OCI-LY1 (cell line): ENCODE results near the gene PTP4A2.

ENCODE experiments used
- H2AFZ ChIP-seq: fragments of 200-600 bp; sonication (generic), shearing (Covaris generic); 2 replicates; pipeline ENCODE4 v1.6.0; 2014; ENCODE audit warnings: antibody characterized with exemption, mild to moderate bottlenecking, low read length
- H3F3A ChIP-seq: fragments of 200-600 bp; sonication (generic), shearing (Covaris generic); 2 replicates; pipeline ENCODE4 v1.6.0; 2014; ENCODE audit warnings: mild to moderate bottlenecking, antibody characterized with exemption, low read length, moderate library complexity; ENCODE audit not compliant: insufficient read depth
- H3K27ac ChIP-seq: fragments of 200-600 bp; sonication (generic); 2 replicates; pipeline ENCODE4 v1.5.1; 2014; ENCODE audit warnings: low read length, mixed run types, mild to moderate bottlenecking, low read depth; ENCODE audit not compliant: poor library complexity, severe bottlenecking
- H3K27me3 ChIP-seq: fragments of 200-600 bp; sonication (generic); 2 replicates; pipeline ENCODE4 v1.6.0; 2014; ENCODE audit warnings: antibody characterized with exemption, mild to moderate bottlenecking, low read length, moderate library complexity; ENCODE audit not compliant: insufficient read depth
- H3K36me3 ChIP-seq: fragments of 200-600 bp; sonication (generic); 2 replicates; pipeline ENCODE4 v1.6.1; 2014; ENCODE audit warnings: mild to moderate bottlenecking, antibody characterized with exemption, low read length, moderate library complexity, mixed read lengths; ENCODE audit not compliant: insufficient read depth
- H3K4me1 ChIP-seq: fragments of 200-600 bp; sonication (generic); 2 replicates; pipeline ENCODE4 v1.5.1; 2014; ENCODE audit warnings: mild to moderate bottlenecking, low read length, moderate library complexity; ENCODE audit not compliant: insufficient read depth, severe bottlenecking
- H3K4me2 ChIP-seq: fragments of 200-600 bp; sonication (generic), shearing (Covaris generic); 2 replicates; pipeline ENCODE4 v1.6.1; 2014; ENCODE audit warnings: low read length
- H3K4me3 ChIP-seq: fragments of 200-600 bp; sonication (generic); 2 replicates; pipeline ENCODE4 v1.5.1; 2014; ENCODE audit warnings: low read length, low read depth, mild to moderate bottlenecking, mixed read lengths; ENCODE audit not compliant: poor library complexity, severe bottlenecking
- H3K79me2 ChIP-seq: fragments of 200-600 bp; shearing (Covaris generic); 2 replicates; pipeline ENCODE4 v1.6.1; 2016; ENCODE audit warnings: mixed run types, low read length, mixed read lengths; ENCODE audit not compliant: insufficient read depth
- H3K9ac ChIP-seq: fragments of 200-600 bp; sonication (generic), shearing (Covaris generic); 2 replicates; pipeline ENCODE4 v1.6.1; 2014; ENCODE audit warnings: mild to moderate bottlenecking, low read length, mixed read lengths
- H3K9me2 ChIP-seq: fragments of 200-600 bp; sonication (generic), shearing (Covaris generic); 2 replicates; pipeline ENCODE4 v1.6.1; 2014; ENCODE audit warnings: low read depth, mild to moderate bottlenecking, low read length, mixed read lengths
- H3K9me3 ChIP-seq: fragments of 200-600 bp; shearing (Covaris generic); 2 replicates; pipeline ENCODE4 v1.6.1; 2014; ENCODE audit warnings: low read length, mixed read lengths
- H4K20me1 ChIP-seq: fragments of 200-600 bp; sonication (generic), shearing (Covaris generic); 2 replicates; pipeline ENCODE4 v1.6.0; 2016; ENCODE audit warnings: mild to moderate bottlenecking, low read length; ENCODE audit not compliant: insufficient read depth
- EZH2 ChIP-seq: fragments of 200-600 bp; sonication (generic), shearing (Covaris generic); IDR thresholded peaks from 2 replicates; pipeline ENCODE4 v1.8.0; 2017; ENCODE audit warnings: borderline replicate concordance, mixed run types, mild to moderate bottlenecking, antibody characterized with exemption, low read length, moderate library complexity, mixed read lengths
- TF ChIP-seq, protein P1 (sequence below): fragments of 200-600 bp; sonication (generic), shearing (Covaris generic); IDR thresholded peaks from 2 replicates; pipeline ENCODE4 v1.5.1; 2017; ENCODE audit warnings: mild to moderate bottlenecking, antibody characterized with exemption, low read length, moderate library complexity, mixed read lengths

The PTP4A2 gene

DNA sequence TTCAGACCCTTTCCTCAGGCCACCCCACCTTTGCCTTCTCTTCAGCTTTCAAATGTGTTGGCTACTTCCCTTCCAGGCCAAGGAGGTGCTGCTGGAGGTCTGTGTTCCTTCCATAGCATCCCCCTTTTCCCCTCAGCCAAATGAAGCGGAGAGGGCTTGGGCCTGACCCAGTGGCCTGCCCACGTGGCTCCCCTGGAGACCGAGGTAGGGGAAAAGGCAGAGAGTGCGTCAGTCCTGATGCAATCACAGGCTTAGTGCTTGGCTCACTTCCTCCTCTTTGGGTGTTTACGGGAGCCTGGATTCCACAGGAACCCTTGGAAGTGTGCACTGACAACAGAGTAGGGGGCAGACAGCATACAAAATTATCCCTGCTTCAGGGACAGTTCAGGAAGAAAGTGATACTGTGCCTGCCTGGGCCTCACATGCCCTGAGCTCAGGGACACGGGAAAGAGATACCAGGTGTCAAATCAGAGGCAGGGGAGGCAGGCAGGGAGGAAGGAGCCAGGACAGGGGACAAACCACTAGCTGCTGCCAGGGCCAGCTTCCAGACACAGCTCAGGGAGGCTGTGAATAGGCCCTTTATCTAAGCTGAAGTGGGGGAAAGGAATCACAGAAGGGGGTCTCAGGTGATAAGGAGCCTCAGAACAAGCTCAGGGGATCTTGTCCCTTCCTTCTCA lies 16.6 kb upstream of the PTP4A2 start:
- Histone ChIP-seq H3K36me3 (no peaks in the 10 kb centered on the region), H3K4me3 (no peak overlapping the region), H3K4me1 (no peaks in the 10 kb centered on the region), H3K9ac (no peak overlapping the region), H4K20me1 (no peaks in the 10 kb centered on the region), H3K27me3 (no peaks in the 10 kb centered on the region), H3K9me3 (no peaks in the 10 kb centered on the region), H3F3A (no peaks in the 10 kb centered on the region), H3K79me2 (no peaks in the 10 kb centered on the region), H3K9me2 (no peaks in the 10 kb centered on the region), H3K4me2 (no peak overlapping the region), H2AFZ (no peak overlapping the region), H3K27ac (no peak overlapping the region)
- no peak for TF ChIP-seq EZH2
- TF ChIP-seq, protein P1, sequence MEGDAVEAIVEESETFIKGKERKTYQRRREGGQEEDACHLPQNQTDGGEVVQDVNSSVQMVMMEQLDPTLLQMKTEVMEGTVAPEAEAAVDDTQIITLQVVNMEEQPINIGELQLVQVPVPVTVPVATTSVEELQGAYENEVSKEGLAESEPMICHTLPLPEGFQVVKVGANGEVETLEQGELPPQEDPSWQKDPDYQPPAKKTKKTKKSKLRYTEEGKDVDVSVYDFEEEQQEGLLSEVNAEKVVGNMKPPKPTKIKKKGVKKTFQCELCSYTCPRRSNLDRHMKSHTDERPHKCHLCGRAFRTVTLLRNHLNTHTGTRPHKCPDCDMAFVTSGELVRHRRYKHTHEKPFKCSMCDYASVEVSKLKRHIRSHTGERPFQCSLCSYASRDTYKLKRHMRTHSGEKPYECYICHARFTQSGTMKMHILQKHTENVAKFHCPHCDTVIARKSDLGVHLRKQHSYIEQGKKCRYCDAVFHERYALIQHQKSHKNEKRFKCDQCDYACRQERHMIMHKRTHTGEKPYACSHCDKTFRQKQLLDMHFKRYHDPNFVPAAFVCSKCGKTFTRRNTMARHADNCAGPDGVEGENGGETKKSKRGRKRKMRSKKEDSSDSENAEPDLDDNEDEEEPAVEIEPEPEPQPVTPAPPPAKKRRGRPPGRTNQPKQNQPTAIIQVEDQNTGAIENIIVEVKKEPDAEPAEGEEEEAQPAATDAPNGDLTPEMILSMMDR, result no peak

- H3K36me3 ChIP-seq, result no peaks in the 10 kb centered on the region
- H3K4me1 ChIP-seq, result no peaks in the 10 kb centered on the region
- TF ChIP-seq, protein P1, result no peak
- no peak for TF ChIP-seq EZH2
- no peaks in the 10 kb centered on the region for H3K9me3 ChIP-seq
- no peak overlapping the region for H2AFZ ChIP-seq
- H3K9me2 ChIP-seq, result no peaks in the 10 kb centered on the region
- H3K9ac ChIP-seq, result no peak overlapping the region
- H4K20me1 ChIP-seq, result no peaks in the 10 kb centered on the region
- H3K4me2 ChIP-seq, result no peak overlapping the region
- no peak overlapping the region for H3K27ac ChIP-seq
- H3K27me3 ChIP-seq, result no peaks in the 10 kb centered on the region
- H3K79me2 ChIP-seq, result no peaks in the 10 kb centered on the region
- H3F3A ChIP-seq, result no peaks in the 10 kb centered on the region
- no peak overlapping the region for H3K4me3 ChIP-seq
Measured at GRCh38 chr1:31952825-31953220, 14.7 kb upstream of the PTP4A2 start.

- no peak overlapping the region for H3K27ac ChIP-seq
- H4K20me1 ChIP-seq, result no peaks in the 10 kb centered on the region
- no peaks in the 10 kb centered on the region for H3F3A ChIP-seq
- H3K9me2 ChIP-seq, result no peaks in the 10 kb centered on the region
- no peaks in the 10 kb centered on the region for H3K36me3 ChIP-seq
- H3K27me3 ChIP-seq, result no peaks in the 10 kb centered on the region
- no peak overlapping the region for H3K4me2 ChIP-seq
- no peaks in the 10 kb centered on the region for H3K79me2 ChIP-seq
- no peak overlapping the region for H3K4me3 ChIP-seq
- no peak overlapping the region for H2AFZ ChIP-seq
- H3K9ac ChIP-seq, result no peak overlapping the region
- TF ChIP-seq EZH2, result no peak
- TF ChIP-seq, protein P1, result no peak
- no peaks in the 10 kb centered on the region for H3K4me1 ChIP-seq
- no peaks in the 10 kb centered on the region for H3K9me3 ChIP-seq
Measured at GRCh38 chr1:31951276-31951675, 13.1 kb upstream of the PTP4A2 start.
